ENCODE results near the gene HTR3D.

DNA sequence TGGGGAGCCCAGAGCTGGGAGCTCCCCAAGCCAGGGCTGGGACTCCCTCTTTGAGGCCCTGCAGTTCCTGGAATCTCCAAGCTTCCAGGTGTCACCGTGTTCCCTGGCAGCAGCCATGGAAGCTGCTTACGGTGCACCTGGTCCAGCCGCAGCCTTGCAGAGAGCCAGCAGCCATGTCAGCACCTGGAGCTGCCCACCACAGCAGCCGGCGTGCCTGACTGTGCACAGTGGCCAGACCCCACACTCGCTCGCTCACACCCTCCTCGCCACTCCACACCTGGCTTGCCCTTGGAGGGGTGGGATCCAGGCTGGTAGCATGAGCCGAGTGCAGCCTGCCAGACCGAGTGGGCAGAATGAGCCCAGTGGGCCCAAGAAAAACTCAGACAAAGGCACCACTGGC lies 50.5 kb downstream of the HTR3D start:
- no peak for TF ChIP-seq TAF1 (IDR thresholded peaks at IDR 0.05; ENCODE audit: borderline replicate concordance, low read depth, low read length)
- no peak for TF ChIP-seq POLR2AphosphoS5 (IDR thresholded peaks at IDR 0.05; ENCODE audit: low read depth, low read length)
- no peak for TF ChIP-seq POLR2A (IDR thresholded peaks at IDR 0.05; ENCODE audit: low read depth, low read length)

All from GM12892 (cell line).